WTC11 (cell line): ENCODE data around the gene VAC14.

Source experiments
- CTCF ChIP-seq: fragments of 200-600 bp; IDR thresholded peaks from 2 replicates; pipeline ENCODE4 v1.8.0; 2022; ENCODE audit warnings: antibody characterized with exemption
- MAX ChIP-seq: sonication (generic); formaldehyde crosslinking; IDR thresholded peaks from 2 replicates; pipeline ENCODE4 v1.8.0; 2022; ENCODE audit warnings: mild to moderate bottlenecking, missing genetic modification reagents
- SMAD3 ChIP-seq: sonication (generic); formaldehyde crosslinking; IDR thresholded peaks from 2 replicates; pipeline ENCODE4 v1.8.0; 2022; ENCODE audit warnings: missing genetic modification reagents, mild to moderate bottlenecking, borderline replicate concordance

DNA sequence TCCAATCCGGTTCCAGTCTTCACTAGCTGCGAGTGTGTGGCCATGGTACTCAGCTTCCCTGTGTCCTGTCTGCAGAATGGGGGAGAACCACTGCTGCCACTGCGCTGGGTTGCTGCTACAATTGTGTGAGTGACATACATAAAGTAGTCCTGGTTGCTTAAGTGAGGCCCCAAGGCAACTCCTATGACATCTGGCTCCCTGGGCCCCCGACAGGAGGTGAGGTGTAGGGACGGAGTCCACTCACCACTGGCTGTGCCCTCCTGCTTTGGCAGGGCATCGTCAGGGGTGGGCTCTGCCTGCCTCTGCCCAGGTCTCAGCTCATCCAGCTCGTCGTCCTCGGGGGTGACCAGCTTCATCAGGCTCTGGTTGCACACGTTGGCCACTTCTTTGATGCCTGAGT lies 20.4 kb downstream of the VAC14 start:
- TF ChIP-seq MAX (CRISPR knock-in tag) (no peak), SMAD3 (CRISPR knock-in tag) (no peak), CTCF (no peak)
